ENCODE results near the gene KRTAP19-7.

The KRTAP19-7 gene

DNA sequence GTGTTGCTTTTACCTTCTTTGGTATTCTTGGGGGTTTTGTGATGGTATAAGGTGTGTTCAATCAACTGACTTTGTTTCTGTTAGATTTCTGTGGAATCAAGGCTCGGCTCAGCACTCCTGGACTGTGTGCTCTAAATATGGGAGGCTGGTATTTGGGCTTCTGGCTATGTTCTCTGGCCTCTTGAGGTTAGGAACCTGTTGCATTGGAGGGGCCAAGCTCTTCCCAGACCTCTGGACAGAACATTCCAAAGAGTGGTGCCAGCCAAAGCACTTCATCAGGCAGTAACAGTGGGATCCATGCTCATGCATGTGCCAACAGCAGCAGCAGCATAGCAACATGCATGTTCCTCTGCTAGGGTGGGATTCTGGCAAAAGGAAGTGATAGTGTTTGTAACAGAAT, 8.3 kb downstream of the KRTAP19-7 start:
- Mint-ChIP-seq H3K27ac (no peak overlapping the region), H3K9me3 (peaks cover 44% of the 10 kb centered on the region), H3K4me1 (ENCODE audit: low read depth) (no peaks in the 10 kb centered on the region), H3K27me3 (no peaks in the 10 kb centered on the region), H3K4me3 (no peak overlapping the region), H3K36me3 (ENCODE audit: low read depth) (no peaks in the 10 kb centered on the region)
- intact Hi-C loops (cut with micrococcal nuclease), result no loop called here

DNA sequence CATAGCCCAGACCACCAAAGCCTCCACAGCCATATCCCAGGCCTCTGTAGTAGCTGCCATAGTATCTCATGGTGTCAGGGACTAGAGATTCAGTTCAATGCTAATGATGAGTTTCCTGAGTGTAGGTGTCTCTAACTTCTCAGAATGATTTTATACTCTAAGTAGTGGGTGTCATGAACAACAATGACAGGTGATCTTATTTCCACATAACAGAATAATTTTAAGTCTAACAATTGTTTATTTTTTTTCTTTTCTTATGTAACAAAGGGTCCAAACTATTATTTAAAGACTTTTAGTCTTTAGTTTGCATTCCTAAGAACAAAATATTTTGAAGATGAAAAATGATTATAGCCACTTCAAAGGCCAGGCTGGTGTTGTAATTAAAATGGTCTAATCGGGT, 19.4 kb downstream of the KRTAP19-7 start, which contains the start of gene KRTAP19-6:
TSS of gene KRTAP19-6 (minus strand) at position 101 of the 400 bp plus-strand sequence. CDS start at position 70, 31 bp downstream.
- H3K4me3 Mint-ChIP-seq, result no peak within 1 kb of the TSS
- H3K27me3 Mint-ChIP-seq, result no peaks in the 10 kb centered on the region
- no peak within 1 kb of the TSS for H3K27ac Mint-ChIP-seq
- no peaks in the 10 kb centered on the region for H3K36me3 Mint-ChIP-seq (ENCODE audit: low read depth)
- no peaks in the 10 kb centered on the region for H3K4me1 Mint-ChIP-seq (ENCODE audit: low read depth)
- peaks cover 41% of the 10 kb centered on the region for H3K9me3 Mint-ChIP-seq
- intact Hi-C loops (cut with micrococcal nuclease), result no loop called here

DNA sequence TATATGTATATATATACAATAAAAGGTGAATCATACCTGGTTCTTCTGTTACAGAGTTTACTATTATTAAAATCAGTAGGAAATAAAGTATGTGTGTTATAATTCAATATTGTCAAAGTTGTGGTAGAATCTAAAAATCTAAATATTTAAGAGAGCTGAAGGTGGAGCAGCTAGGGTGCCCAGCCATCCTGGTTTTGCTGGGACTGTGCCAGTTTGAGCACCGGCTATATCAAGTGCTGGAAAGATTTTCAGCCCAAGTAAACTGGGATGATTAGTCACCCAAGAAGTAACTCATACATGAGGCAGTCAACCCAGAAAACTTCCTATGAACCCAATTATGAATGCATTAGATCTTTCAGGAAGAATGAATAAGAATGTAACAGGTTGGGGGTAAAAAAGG, 42.2 kb downstream of the KRTAP19-7 start:
- no peaks in the 10 kb centered on the region for H3K4me1 Mint-ChIP-seq (ENCODE audit: low read depth)
- H3K4me3 Mint-ChIP-seq, result no peak overlapping the region
- H3K36me3 Mint-ChIP-seq (ENCODE audit: low read depth), result no peaks in the 10 kb centered on the region
- H3K9me3 Mint-ChIP-seq, result peaks cover 19% of the 10 kb centered on the region
- no peak overlapping the region for H3K27ac Mint-ChIP-seq
- intact Hi-C loops (cut with micrococcal nuclease), result no loop called here
- H3K27me3 Mint-ChIP-seq, result no peaks in the 10 kb centered on the region

DNA sequence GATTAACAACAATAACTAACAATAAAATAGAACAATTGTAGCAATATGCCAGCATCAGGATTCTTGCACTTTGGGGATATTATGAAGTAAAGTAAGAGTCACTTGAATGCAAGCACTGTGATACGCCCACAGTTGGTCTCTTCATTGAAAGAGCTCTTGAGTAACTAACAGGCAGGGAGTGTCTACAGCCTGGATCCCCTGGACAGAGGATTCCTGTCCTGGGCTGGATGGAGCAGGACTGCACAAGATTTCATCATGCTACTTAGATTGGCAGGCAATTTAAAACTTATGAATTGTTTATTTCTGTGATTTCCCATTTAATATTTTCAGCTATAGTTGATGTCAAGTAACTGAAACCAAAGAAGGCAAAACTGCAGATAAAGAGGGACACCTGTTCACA, 45.4 kb downstream of the KRTAP19-7 start:
- intact Hi-C loops (cut with micrococcal nuclease), result no loop called here
- Mint-ChIP-seq H3K4me3 (no peak overlapping the region), H3K36me3 (ENCODE audit: low read depth) (no peaks in the 10 kb centered on the region), H3K4me1 (ENCODE audit: low read depth) (no peaks in the 10 kb centered on the region), H3K27me3 (no peaks in the 10 kb centered on the region), H3K27ac (no peak overlapping the region), H3K9me3 (peaks cover 11% of the 10 kb centered on the region)
